A673 (cell line): Measurements from ENCODE around the gene SRM. TPM values are rescaled to one million over a fixed set of nuclear protein-coding genes. Genes with fewer than 3 reads are reported as not detected.
"Not testable (repeated sequence)": the region's sequence is repeated elsewhere in the genome, so short reads cannot be mapped to it uniquely, and the experiment has no call there.

Experiments used
- BruUV-seq: library from RNA; stranded (reverse); fragments of 400-500 nt; replicated peaks from 2 replicates; lab custom pipeline; 2021; lab: Mats Ljungman, UMichigan
- CTCF ChIA-PET: fragments of 300-600 bp; sonication (Branson Sonifier 250); formaldehyde crosslinking; loops from one replicate; lab custom pipeline; 2022; ENCODE audit warnings: antibody characterized with exemption; lab: Charles Lee
- POLR2A ChIA-PET: fragments of 300-600 bp; sonication (Branson Sonifier 250); formaldehyde crosslinking; loops from one replicate; lab custom pipeline; 2022; ENCODE audit warnings: antibody characterized with exemption; ENCODE audit not compliant: low non-redundant PET; lab: Charles Lee
- DNase-seq: peaks from one replicate; pipeline ENCODE4 v3.0.0-alpha.2; 2015; ENCODE audit warnings: low spot score
- H3K27ac ChIP-seq: fragments of 200-600 bp; sonication (generic); 2 replicates; pipeline ENCODE4 v1.5.1; 2016; ENCODE audit warnings: mixed run types, low read depth, mild to moderate bottlenecking, mixed read lengths, antibody characterized with exemption, low read length; ENCODE audit not compliant: poor library complexity, severe bottlenecking
- H3K27me3 ChIP-seq: fragments of 200-600 bp; sonication (generic); replicated peaks from 2 replicates; pipeline ENCODE4 v1.6.1; 2017; ENCODE audit warnings: mixed run types, low read depth, mild to moderate bottlenecking, mixed read lengths, antibody characterized with exemption, low read length; ENCODE audit not compliant: insufficient read depth, poor library complexity
- H3K36me3 ChIP-seq: fragments of 200-600 bp; sonication (generic); 2 replicates; pipeline ENCODE4 v1.6.1; 2016; ENCODE audit warnings: mixed run types, mild to moderate bottlenecking, mixed read lengths, antibody characterized with exemption, low read length; ENCODE audit not compliant: insufficient read depth, poor library complexity, severe bottlenecking
- H3K4me1 ChIP-seq: fragments of 200-600 bp; sonication (generic); 2 replicates; pipeline ENCODE4 v1.6.1; 2017; ENCODE audit warnings: mixed run types, mild to moderate bottlenecking, mixed read lengths, antibody characterized with exemption, low read length; ENCODE audit not compliant: insufficient read depth, poor library complexity, severe bottlenecking
- H3K4me3 ChIP-seq: fragments of 200-600 bp; sonication (generic); 2 replicates; pipeline ENCODE4 v1.5.1; 2016; ENCODE audit warnings: low read depth, mixed run types, mild to moderate bottlenecking, mixed read lengths, low read length; ENCODE audit not compliant: poor library complexity, severe bottlenecking
- H3K9me3 ChIP-seq: fragments of 200-600 bp; sonication (generic); 2 replicates; pipeline ENCODE4 v1.6.1; 2016; ENCODE audit warnings: mixed run types, low read depth, mild to moderate bottlenecking, mixed read lengths, antibody characterized with exemption, low read length; ENCODE audit not compliant: poor library complexity, severe bottlenecking
- CTCF ChIP-seq: fragments of 300-800, 200-600 bp; sonication (generic); conservative IDR thresholded peaks from 2 replicates; pipeline ENCODE4 v1.5.1; 2017; ENCODE audit warnings: low read depth, mild to moderate bottlenecking, antibody characterized with exemption, low read length, moderate library complexity, mixed read lengths
- EZH2 ChIP-seq: fragments of 200-600 bp; sonication (generic); IDR thresholded peaks from 2 replicates; pipeline ENCODE4 v1.6.1; 2017; ENCODE audit warnings: borderline replicate concordance, low read depth, mild to moderate bottlenecking, mixed read lengths, antibody characterized with exemption, low read length; ENCODE audit not compliant: poor library complexity, severe bottlenecking
- intact Hi-C: fragments of 100-400 bp; cut with micrococcal nuclease; formaldehyde crosslinking; loops from one replicate; pipeline ENCODE4 v1.10.0; 2022; ENCODE audit not compliant: unreplicated experiment
- total RNA-seq: library from RNA; stranded (reverse); gene quantifications from 2 replicates; pipeline ENCODE4 v1.2.3, GENCODE V29; 2021

Gene SRM
- total RNA-seq, 1 experiment from 2014 or later, result 206 TPM

GRCh38 chr1:11019971-11020370, 39.8 kb downstream of the SRM start:
- TF ChIP-seq CTCF (no peak), EZH2 (no peak)
- peaks cover 8% of the 10 kb centered on the region for H3K4me1 ChIP-seq
- ChIA-PET POLR2A (no interaction called here), CTCF (no interaction called here)
- intact Hi-C loops, result no loop called here
- no peak for DNase-seq
- H3K4me3 ChIP-seq, result no peak overlapping the region
- peaks cover 91% of the 10 kb centered on the region for H3K36me3 ChIP-seq
- BruUV-seq, result no TSS peak
- H3K9me3 ChIP-seq, result no peaks in the 10 kb centered on the region
- H3K27me3 ChIP-seq, result no peaks in the 10 kb centered on the region
- no peak overlapping the region for H3K27ac ChIP-seq

- Histone ChIP-seq H3K4me1 (peaks cover 11% of the 10 kb centered on the region), H3K36me3 (peaks cover 91% of the 10 kb centered on the region)
- H3K4me3 ChIP-seq, CTCF ChIA-PET, H3K27ac ChIP-seq, H3K9me3 ChIP-seq, intact Hi-C loops, BruUV-seq, POLR2A ChIA-PET, DNase-seq, H3K27me3 ChIP-seq: not testable (repeated sequence)
Measured at GRCh38 chr1:11019358-11019757, 40.5 kb downstream of the SRM start.

GRCh38 chr1:11013160-11013531, 46.7 kb downstream of the SRM start:
- no peak for TF ChIP-seq EZH2
- no peak for TF ChIP-seq CTCF
- POLR2A ChIA-PET, result no interaction called here
- intact Hi-C loops, result no loop called here

More at GRCh38 chr1:11013160-11013531, 46.7 kb downstream of the SRM start:
- Histone ChIP-seq H3K27ac (peak overlapping the region; percentile 100), H3K9me3 (no peaks in the 10 kb centered on the region), H3K27me3 (no peaks in the 10 kb centered on the region), H3K4me3 (peak overlapping the region; percentile 94), H3K36me3 (peaks cover 44% of the 10 kb centered on the region), H3K4me1 (peaks cover 15% of the 10 kb centered on the region)
- no peak for DNase-seq
- no TSS peak for BruUV-seq
- CTCF ChIA-PET, result no interaction called here
